Measurements from ENCODE around the gene PDK1. TPM values are rescaled to one million over a fixed set of nuclear protein-coding genes. Genes with fewer than 3 reads are reported as not detected.

Gene PDK1
- total RNA-seq, 1 donor from 2014 or later: 14.6 TPM

DNA sequence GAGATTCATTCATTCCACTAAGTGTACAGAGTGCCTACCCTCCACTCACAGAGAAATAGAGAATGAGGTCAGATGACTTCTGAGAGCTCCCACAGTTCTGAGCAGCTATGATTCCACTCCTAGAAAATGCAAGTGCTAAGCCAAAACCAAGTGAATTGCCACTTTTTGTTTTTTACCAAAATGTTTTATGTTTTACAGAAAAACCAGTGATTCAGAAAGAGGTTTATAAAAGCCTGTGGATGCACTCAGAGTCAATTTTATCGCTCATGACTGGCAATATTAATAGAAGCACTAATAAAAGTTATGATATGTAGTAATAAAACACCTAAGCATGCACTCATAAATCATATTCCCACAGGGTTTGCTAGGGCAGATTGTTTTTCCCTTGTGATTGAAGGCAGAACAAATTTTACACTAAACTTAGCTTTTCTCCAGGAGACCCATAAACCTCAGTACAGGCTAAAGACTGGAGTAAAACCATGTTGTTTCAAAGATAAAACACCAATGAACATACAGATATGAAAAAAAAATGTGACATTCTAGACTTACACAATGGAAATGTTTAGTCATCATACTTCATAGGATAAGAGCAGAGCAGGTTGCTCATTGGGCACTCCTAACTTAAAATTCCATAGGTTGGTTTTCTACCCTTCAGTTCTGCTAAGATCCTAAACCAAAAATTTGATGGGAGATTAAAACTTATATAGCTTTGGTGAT, 67.5 kb downstream of the PDK1 start:
- Mint-ChIP-seq H3K27me3 (ENCODE audit: low read depth) (no peaks in the 10 kb centered on the region), H3K4me1 (no peaks in the 10 kb centered on the region), H3K27ac (ENCODE audit: unreplicated experiment) (no peak overlapping the region), H3K36me3 (ENCODE audit: low read depth) (peaks cover 22% of the 10 kb centered on the region), H3K9me3 (peaks cover 8% of the 10 kb centered on the region), H3K4me3 (no peak overlapping the region)
- no peak for TF ChIP-seq CTCF (conservative IDR thresholded peaks at IDR 0.05)
- no peak for DNase-seq (ENCODE audit: low read depth, low spot score)

GRCh38 chr2:172624996-172625395, 69.1 kb downstream of the PDK1 start:
- peaks cover 22% of the 10 kb centered on the region for H3K36me3 Mint-ChIP-seq (ENCODE audit: low read depth)
- no peaks in the 10 kb centered on the region for H3K4me1 Mint-ChIP-seq
- no peak overlapping the region for H3K4me3 Mint-ChIP-seq
- no peak overlapping the region for H3K27ac Mint-ChIP-seq (ENCODE audit: unreplicated experiment)
- no peaks in the 10 kb centered on the region for H3K27me3 Mint-ChIP-seq (ENCODE audit: low read depth)
- peaks cover 8% of the 10 kb centered on the region for H3K9me3 Mint-ChIP-seq
- DNase-seq (ENCODE audit: low read depth, low spot score): no peak
- no peak for TF ChIP-seq CTCF (conservative IDR thresholded peaks at IDR 0.05)

DNA sequence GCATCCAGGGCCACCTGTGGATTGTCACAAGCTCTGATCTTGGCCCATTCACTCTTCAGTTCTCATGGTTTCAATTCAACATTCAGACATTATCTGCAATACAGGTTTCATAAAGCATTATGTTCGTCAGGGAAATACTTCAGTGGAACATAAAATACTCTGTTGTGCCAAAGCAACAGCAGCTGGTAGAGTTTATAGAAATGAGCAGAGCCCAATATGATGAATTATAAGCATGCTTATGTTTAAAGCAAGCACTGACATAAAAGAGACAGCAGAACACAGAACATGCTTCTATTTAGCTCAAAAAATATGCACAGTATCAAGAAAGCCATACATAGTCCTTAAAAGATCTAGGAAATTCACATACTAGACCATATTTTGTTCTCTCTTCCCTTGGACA, 71.3 kb downstream of the PDK1 start:
- H3K36me3 Mint-ChIP-seq (ENCODE audit: low read depth): peaks cover 22% of the 10 kb centered on the region
- no peaks in the 10 kb centered on the region for H3K27me3 Mint-ChIP-seq (ENCODE audit: low read depth)
- no peak overlapping the region for H3K4me3 Mint-ChIP-seq
- no peak for TF ChIP-seq CTCF (conservative IDR thresholded peaks at IDR 0.05)
- DNase-seq (ENCODE audit: low read depth, low spot score): no peak
- H3K27ac Mint-ChIP-seq (ENCODE audit: unreplicated experiment): no peak overlapping the region
- H3K9me3 Mint-ChIP-seq: peaks cover 8% of the 10 kb centered on the region
- H3K4me1 Mint-ChIP-seq: no peaks in the 10 kb centered on the region

- peaks cover 22% of the 10 kb centered on the region for H3K36me3 Mint-ChIP-seq (ENCODE audit: low read depth)
- no peak overlapping the region for H3K4me3 Mint-ChIP-seq
- no peak for DNase-seq (ENCODE audit: low read depth, low spot score)
- H3K27ac Mint-ChIP-seq (ENCODE audit: unreplicated experiment): no peak overlapping the region
- no peak for TF ChIP-seq CTCF (conservative IDR thresholded peaks at IDR 0.05)
- H3K9me3 Mint-ChIP-seq: peaks cover 11% of the 10 kb centered on the region
- H3K4me1 Mint-ChIP-seq: no peaks in the 10 kb centered on the region
- H3K27me3 Mint-ChIP-seq (ENCODE audit: low read depth): no peaks in the 10 kb centered on the region
Observed at GRCh38 chr2:172628085-172628484, 72.2 kb downstream of the PDK1 start.

- Mint-ChIP-seq H3K9me3 (peaks cover 7% of the 10 kb centered on the region), H3K4me3 (no peak overlapping the region), H3K4me1 (no peaks in the 10 kb centered on the region), H3K36me3 (ENCODE audit: low read depth) (peaks cover 11% of the 10 kb centered on the region), H3K27ac (ENCODE audit: unreplicated experiment) (no peak overlapping the region), H3K27me3 (ENCODE audit: low read depth) (no peaks in the 10 kb centered on the region)
- DNase-seq (ENCODE audit: low read depth, low spot score): no peak
- no peak for TF ChIP-seq CTCF (conservative IDR thresholded peaks at IDR 0.05)
Observed at GRCh38 chr2:172629586-172629985, 73.7 kb downstream of the PDK1 start.
